Adipose tissue (tissue), 3 donors: ENCODE results near the gene VWF. TPM values are rescaled to one million over a fixed set of nuclear protein-coding genes. Genes with fewer than 3 reads are reported as not detected.

Experiments
- H3K27ac ChIP-seq: one replicate; pipeline ENCODE4 v1.5.1; 2013; ENCODE audit warnings: low read depth, low read length
- WGBS, 3 donors: extraction: QIAGEN DNeasy Blood & Tissue Kit; methylation state at CpG; one replicate each; pipeline ENCODE4 v1.1.7; 2013; 5-methylcytosine and 5-hydroxymethylcytosine counted together
- polyA plus RNA-seq, 3 donors: library from polyadenylated mRNA; stranded (reverse); fragments of 200-250 nt; gene quantifications; one replicate each; pipeline ENCODE4 v1.2.3, GENCODE V29; 2013
- donor health status: healthy with polysubstance abuse.
- donor health status: Bipolar disorder and iron deficiency.
- donor health status: healthy.

Gene VWF
- polyA plus RNA-seq, 3 donors = 41.1 to 243 (median 130) TPM

GRCh38 chr12:5956987-5957386 lies 167.5 kb downstream of the VWF start:
- WGBS, 3 donors = 82 to 96% (median 96%) methylated on average over 5 of the region's 5 CpGs
- H3K27ac ChIP-seq = no peak overlapping the region

GRCh38 chr12:5954661-5955060 lies 169.8 kb downstream of the VWF start:
- no peak overlapping the region for H3K27ac ChIP-seq
- WGBS, 3 donors = 16 to 36% (median 32%) methylated on average over 3 of the region's 3 CpGs

- H3K27ac ChIP-seq = no peak overlapping the region
- WGBS, 3 donors = 63 to 83% (median 81%) methylated on average over 5 of the region's 5 CpGs
Measured at GRCh38 chr12:5953835-5954586, 170.5 kb downstream of the VWF start.

GRCh38 chr12:5952031-5952430 lies 172.4 kb downstream of the VWF start:
- no peak overlapping the region for H3K27ac ChIP-seq
- 66 to 76% (median 68%) methylated on average over 3 of the region's 3 CpGs for WGBS, 3 donors

GRCh38 chr12:5948696-5949095 lies 175.8 kb downstream of the VWF start:
- H3K27ac ChIP-seq = no peak overlapping the region
- 46 to 69% (median 55%) methylated on average over 3 of the region's 3 CpGs for WGBS, 3 donors

GRCh38 chr12:5947006-5947405 lies 177.5 kb downstream of the VWF start:
- no peak overlapping the region for H3K27ac ChIP-seq
- WGBS, 3 donors = 61 to 90% (median 81%) methylated on average over 1 of the region's 1 CpG

- 71 to 87% (median 86%) methylated on average over 2 of the region's 2 CpGs for WGBS, 3 donors
Measured at GRCh38 chr12:5946388-5946787, 178.1 kb downstream of the VWF start.

GRCh38 chr12:5945071-5946008 lies 179.1 kb downstream of the VWF start, which contains the start of gene ANO2:
Gene ANO2, minus strand, starts transcription at chr12:5945259. Its CDS starts 42 bp downstream, at chr12:5945217.
- WGBS, 3 donors = 4 to 18% (median 15%) methylated on average over 42 to 66 of the region's 66 CpGs
- no peak within 1 kb of the TSS for H3K27ac ChIP-seq

More at GRCh38 chr12:5946388-5946787, 178.1 kb downstream of the VWF start:
- no peak overlapping the region for H3K27ac ChIP-seq

GRCh38 chr12:5944688-5945070 lies 179.8 kb downstream of the VWF start:
- WGBS, 3 donors = 7 to 37% (median 28%) methylated on average over 12 of the region's 12 CpGs
- no peak overlapping the region for H3K27ac ChIP-seq

- H3K27ac ChIP-seq = no peak overlapping the region
- 72 to 90% (median 88%) methylated on average over 8 of the region's 8 CpGs for WGBS, 3 donors
Measured at GRCh38 chr12:5944053-5944452, 180.4 kb downstream of the VWF start.

GRCh38 chr12:5941907-5942306 lies 182.6 kb downstream of the VWF start:
- H3K27ac ChIP-seq = no peak overlapping the region
- WGBS, 3 donors = 75 to 79% (median 76%) methylated on average over 3 of the region's 3 CpGs

GRCh38 chr12:5927732-5928516 lies 196.5 kb downstream of the VWF start:
- 69 to 79% (median 74%) methylated on average over 4 of the region's 4 CpGs for WGBS, 3 donors
- no peak overlapping the region for H3K27ac ChIP-seq

- WGBS, 3 donors = 73 to 82% (median 79%) methylated on average over 9 of the region's 9 CpGs
- no peak overlapping the region for H3K27ac ChIP-seq
Measured at GRCh38 chr12:5925646-5926045, 198.8 kb downstream of the VWF start.

- WGBS, 3 donors = 48 to 73% (median 73%) methylated on average over 7 of the region's 7 CpGs
Measured at GRCh38 chr12:5924342-5924741, 200.1 kb downstream of the VWF start.

GRCh38 chr12:5923751-5924150 lies 200.7 kb downstream of the VWF start:
- WGBS, 3 donors = 19 to 70% (median 64%) methylated on average over 5 of the region's 5 CpGs
- H3K27ac ChIP-seq = no peak overlapping the region

More at GRCh38 chr12:5924342-5924741, 200.1 kb downstream of the VWF start:
- no peak overlapping the region for H3K27ac ChIP-seq

- 56 to 74% (median 66%) methylated on average over 11 to 14 of the region's 14 CpGs for WGBS, 3 donors
- H3K27ac ChIP-seq = no peak overlapping the region
Measured at GRCh38 chr12:5923043-5923605, 201.3 kb downstream of the VWF start.

GRCh38 chr12:5921966-5922899 lies 202.2 kb downstream of the VWF start:
- no peak overlapping the region for H3K27ac ChIP-seq
- 66 to 80% (median 77%) methylated on average over 15 of the region's 15 CpGs for WGBS, 3 donors
